Thyroid gland (tissue), 4 donors: ENCODE data around the gene CH25H.

ENCODE experiments used
- POLR2A ChIP-seq, 2 donors: fragments of 450-650 bp; IDR thresholded peaks; one replicate each; pipeline ENCODE4 v1.6.1; 2017; ENCODE audit warnings: antibody characterized with exemption in 2 of 2, mild to moderate bottlenecking in 2 of 2, moderate library complexity in 1 of 2
- TF ChIP-seq, protein P1 (sequence below), 6 experiments: fragments of 200-600 bp in 3 of 6; fragments of 450-650 bp in 3 of 6; sonication (generic) in 3 of 6; IDR thresholded peaks; one replicate each; pipeline ENCODE4 v1.5.1; 2016 to 2019; ENCODE audit warnings: antibody characterized with exemption in 6 of 6, mild to moderate bottlenecking in 2 of 6, inconsistent platforms in 1 of 6, moderate library complexity in 1 of 6

DNA sequence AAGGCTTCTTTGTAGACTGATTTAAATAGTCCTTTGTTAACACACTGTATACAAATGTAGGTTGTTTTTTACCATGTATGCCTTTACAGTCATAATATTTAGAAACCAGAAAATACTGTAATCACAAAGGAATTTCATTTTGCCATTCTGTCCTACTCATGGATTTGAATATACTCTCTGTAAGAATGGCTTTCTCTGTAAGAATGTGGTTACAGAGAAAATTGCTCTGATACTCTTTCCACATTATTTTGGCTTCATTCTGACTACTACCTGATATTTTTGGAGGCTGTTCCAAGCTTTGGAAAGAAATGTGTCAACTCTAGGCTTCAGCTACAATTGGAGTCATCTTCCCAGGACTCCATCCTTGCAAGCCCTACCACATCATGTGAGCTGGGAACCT lies 23.5 kb downstream of the CH25H start:
- TF ChIP-seq, protein P1, sequence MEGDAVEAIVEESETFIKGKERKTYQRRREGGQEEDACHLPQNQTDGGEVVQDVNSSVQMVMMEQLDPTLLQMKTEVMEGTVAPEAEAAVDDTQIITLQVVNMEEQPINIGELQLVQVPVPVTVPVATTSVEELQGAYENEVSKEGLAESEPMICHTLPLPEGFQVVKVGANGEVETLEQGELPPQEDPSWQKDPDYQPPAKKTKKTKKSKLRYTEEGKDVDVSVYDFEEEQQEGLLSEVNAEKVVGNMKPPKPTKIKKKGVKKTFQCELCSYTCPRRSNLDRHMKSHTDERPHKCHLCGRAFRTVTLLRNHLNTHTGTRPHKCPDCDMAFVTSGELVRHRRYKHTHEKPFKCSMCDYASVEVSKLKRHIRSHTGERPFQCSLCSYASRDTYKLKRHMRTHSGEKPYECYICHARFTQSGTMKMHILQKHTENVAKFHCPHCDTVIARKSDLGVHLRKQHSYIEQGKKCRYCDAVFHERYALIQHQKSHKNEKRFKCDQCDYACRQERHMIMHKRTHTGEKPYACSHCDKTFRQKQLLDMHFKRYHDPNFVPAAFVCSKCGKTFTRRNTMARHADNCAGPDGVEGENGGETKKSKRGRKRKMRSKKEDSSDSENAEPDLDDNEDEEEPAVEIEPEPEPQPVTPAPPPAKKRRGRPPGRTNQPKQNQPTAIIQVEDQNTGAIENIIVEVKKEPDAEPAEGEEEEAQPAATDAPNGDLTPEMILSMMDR (IDR thresholded peaks at IDR 0.05), result no peak
- no peak for TF ChIP-seq POLR2A (IDR thresholded peaks at IDR 0.05)
